Subcutaneous adipose tissue (tissue), 4 donors: ENCODE data around the gene PIR. TPM values are rescaled to one million over a fixed set of nuclear protein-coding genes. Genes with fewer than 3 reads are reported as not detected.

Experiments
- total RNA-seq, 4 donors: library from RNA; depleted of rRNA; stranded (reverse); fragments of >200 nt; gene quantifications; one replicate each; pipeline ENCODE4 v1.1.0, GENCODE V29; 2016
- TF ChIP-seq, protein P1 (sequence below): fragments of 450-650 bp; IDR thresholded peaks from one replicate; pipeline ENCODE4 v1.5.1; 2016; ENCODE audit warnings: low read depth, mild to moderate bottlenecking, control low read depth, antibody characterized with exemption, moderate library complexity

PIR gene
- total RNA-seq, 4 donors from 2014 or later: 7.8 to 35.4 (median 22.6) TPM

DNA sequence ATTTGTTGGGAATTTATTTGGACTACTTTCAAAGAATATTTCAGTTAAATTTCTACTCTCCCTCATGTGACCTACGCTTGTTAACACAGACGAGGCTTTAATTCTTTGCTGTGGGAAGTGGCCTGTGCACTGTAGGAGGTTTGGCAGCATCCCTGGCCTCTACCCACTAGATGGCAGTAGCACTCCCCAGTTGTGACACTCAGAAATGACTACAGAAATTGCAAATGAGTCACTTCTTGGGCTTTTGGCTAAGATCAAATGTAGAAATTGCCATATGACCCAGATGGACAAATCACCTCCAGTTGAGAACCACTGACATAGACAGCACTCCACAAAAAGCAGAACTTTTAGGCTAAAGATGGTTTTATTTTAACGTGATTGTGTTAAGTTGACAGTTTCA is 22.1 kb downstream of the PIR start:
- TF ChIP-seq, protein P1, sequence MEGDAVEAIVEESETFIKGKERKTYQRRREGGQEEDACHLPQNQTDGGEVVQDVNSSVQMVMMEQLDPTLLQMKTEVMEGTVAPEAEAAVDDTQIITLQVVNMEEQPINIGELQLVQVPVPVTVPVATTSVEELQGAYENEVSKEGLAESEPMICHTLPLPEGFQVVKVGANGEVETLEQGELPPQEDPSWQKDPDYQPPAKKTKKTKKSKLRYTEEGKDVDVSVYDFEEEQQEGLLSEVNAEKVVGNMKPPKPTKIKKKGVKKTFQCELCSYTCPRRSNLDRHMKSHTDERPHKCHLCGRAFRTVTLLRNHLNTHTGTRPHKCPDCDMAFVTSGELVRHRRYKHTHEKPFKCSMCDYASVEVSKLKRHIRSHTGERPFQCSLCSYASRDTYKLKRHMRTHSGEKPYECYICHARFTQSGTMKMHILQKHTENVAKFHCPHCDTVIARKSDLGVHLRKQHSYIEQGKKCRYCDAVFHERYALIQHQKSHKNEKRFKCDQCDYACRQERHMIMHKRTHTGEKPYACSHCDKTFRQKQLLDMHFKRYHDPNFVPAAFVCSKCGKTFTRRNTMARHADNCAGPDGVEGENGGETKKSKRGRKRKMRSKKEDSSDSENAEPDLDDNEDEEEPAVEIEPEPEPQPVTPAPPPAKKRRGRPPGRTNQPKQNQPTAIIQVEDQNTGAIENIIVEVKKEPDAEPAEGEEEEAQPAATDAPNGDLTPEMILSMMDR: no peak

DNA sequence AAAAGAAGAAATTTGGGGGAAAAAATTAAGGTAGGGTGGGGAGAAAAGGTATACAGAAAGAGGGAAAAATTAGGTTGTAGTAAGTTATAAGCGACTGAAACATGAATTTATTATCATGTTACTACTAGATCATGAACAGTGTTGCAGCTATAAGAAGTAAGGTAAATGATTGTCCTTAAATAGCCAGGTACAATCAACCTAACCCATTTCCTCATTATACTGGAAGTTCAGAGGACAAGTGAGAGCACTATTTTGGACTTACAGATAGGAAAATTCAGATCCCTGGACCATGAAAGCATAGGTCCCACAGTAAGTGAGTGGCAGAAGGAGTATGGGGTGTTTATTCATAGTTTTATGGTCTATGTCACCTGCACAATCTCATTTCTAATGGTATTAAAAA is 23.5 kb downstream of the PIR start:
- TF ChIP-seq, protein P1: no peak

DNA sequence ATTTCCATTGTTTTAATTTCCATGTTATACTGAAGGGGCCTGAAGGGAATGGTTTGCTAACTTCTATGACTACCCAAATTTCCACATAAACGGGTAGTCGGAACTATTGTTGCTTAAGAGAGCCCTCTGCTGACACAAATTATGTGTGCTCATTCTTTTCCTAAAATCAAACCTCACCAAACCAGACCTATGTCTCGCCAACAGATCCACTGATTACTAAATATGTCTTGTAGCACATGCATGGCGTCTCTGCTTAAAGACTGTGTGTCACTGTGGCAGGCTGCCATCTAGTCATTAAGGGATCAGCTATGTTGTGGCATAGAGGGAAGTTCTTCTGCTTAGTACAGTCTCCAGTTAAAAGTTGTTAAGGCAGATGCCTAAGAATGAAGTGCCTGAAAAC is 25.1 kb downstream of the PIR start:
- TF ChIP-seq, protein P1: no peak

DNA sequence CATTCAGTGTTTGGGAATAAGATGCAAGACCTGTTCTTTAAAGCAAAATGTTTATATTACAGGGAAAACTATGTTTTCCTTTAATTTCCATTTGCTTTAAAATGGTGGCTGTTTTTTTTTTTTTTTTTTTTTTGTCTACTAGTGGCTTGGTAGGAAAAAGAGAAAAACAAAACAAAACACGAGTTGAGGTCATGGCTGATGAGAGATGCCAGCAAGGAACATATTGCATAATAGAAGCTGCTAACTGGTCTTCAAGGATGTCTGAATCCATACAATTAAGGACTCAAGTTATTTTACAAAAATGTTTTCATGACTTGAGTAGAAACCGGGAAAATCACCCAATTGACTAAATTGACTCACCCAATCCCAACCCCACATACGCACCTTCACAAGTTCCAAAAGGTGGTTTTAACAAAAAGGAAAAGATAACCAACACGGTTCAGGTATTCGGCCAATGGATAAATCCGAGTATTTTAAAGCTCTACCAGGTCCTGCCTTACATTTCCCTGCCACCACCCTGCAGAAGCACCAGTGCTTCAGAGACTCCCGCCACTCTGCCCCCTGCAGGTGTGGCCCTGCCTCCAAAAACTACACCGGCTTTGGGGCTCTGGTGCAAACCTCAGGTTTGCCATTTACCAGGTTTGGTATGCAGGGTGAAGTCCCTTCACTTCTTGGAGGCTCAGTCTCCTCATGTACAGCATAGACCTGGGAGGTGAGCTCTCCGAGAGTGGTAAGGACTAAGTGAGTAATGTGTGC is 27.1 kb downstream of the PIR start:
- TF ChIP-seq, protein P1: no peak

DNA sequence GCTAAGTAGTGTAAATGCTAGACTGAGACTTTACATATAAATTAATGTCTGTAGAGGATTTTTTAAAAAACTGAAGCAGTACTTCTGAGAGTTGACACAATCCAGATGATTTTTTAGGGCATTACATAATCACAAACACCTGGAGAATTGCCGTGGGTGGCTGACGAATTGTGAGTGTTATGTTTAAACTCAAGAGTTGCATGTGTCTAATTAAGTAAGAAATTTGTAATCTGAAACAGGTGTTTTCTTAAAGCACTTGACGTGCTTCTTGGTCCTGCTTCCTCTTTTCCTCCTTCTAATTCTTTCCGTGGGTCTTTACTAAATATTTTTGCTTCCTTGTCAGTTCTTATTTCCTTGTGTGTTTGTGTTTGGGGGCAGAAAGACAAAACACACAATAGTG is 27.8 kb downstream of the PIR start:
- TF ChIP-seq, protein P1: no peak

DNA sequence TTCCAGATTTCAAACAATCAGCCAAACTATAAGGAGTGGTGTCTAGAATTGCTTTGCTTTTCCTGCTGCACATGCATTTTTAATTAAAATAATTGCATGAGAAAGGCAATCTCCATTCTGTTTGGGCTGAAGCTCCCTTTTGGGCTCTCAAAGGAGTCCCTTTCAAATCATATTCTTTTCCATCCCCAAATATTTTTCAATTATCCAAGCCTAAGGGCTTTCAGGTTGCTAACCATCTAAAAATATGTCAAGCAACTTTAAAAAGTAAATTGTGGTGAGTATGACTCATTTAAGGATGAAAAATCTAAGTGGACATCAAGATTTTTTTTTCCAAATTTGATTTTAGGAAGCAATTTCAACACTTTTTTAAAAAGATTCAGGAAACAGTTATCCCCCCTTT is 28.4 kb downstream of the PIR start:
- TF ChIP-seq, protein P1: no peak

DNA sequence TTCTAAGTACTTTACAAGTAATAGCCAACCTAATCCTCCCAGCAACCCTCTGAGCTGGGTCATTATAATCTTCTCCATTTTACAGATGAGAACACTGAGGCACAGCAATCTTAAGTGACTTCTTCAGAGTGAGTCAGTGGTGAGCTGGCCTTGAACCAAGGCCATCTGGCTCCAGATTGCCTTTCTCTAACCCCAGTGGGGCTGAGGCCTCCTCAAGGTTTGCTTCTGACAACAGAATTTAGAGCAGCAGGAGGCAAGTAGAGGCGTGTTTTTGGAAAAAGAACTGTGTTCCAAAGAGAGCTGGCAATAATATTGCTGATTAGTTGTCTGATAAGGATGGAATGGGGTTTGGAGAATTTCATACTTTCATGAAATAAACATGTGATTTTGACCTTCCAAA is 41.2 kb downstream of the PIR start:
- TF ChIP-seq, protein P1: no peak
